Mucosa of gallbladder (tissue), 1 donor: ENCODE measurements around the gene APOBR. TPM values are rescaled to one million over a fixed set of nuclear protein-coding genes. Genes with fewer than 3 reads are reported as not detected.

Source experiments
- total RNA-seq: library from RNA; stranded (reverse); gene quantifications from one replicate; pipeline ENCODE4 v1.2.1, GENCODE V29; 2021
- donor health status: DM: no; HTN: no; CAD: no.

The APOBR gene
- total RNA-seq, 1 donor from 2014 or later, result 3.3 TPM

Other genes with a start within 250 kb of the APOBR start
- 0.89 TPM for gene SBK1, start 202.1 kb upstream of the APOBR start, total RNA-seq
- gene NPIPB6, start 131.1 kb upstream of the APOBR start, total RNA-seq, result 3.3 TPM
- gene EIF3CL, start 90.8 kb upstream of the APOBR start, total RNA-seq, result 65.2 TPM
- 0.20 TPM for gene NPIPB7, start 22.3 kb upstream of the APOBR start, total RNA-seq
- 38.1 TPM for gene CLN3, start 2.6 kb upstream of the APOBR start, total RNA-seq
- not detected for gene IL27, start 12.2 kb downstream of the APOBR start, total RNA-seq
- 44.9 TPM for gene NUPR1, start 44.3 kb downstream of the APOBR start, total RNA-seq
- 18.8 TPM for gene SGF29, start 59.3 kb downstream of the APOBR start, total RNA-seq
- gene SULT1A2, start 102.4 kb downstream of the APOBR start, total RNA-seq, result 1.1 TPM
- gene SULT1A1, start 115.4 kb downstream of the APOBR start, total RNA-seq, result 23.2 TPM
- not detected for gene NPIPB8, start 143.4 kb downstream of the APOBR start, total RNA-seq
- gene EIF3C, start 216.8 kb downstream of the APOBR start, total RNA-seq, result 381 TPM